Right lobe of liver (tissue), 4 donors: ENCODE measurements around the gene CTTN.

ENCODE experiments used
- POLR2A ChIP-seq: fragments of 450-650 bp; IDR thresholded peaks from one replicate; pipeline ENCODE4 v1.6.1; 2017; ENCODE audit warnings: antibody characterized with exemption, mild to moderate bottlenecking
- TF ChIP-seq, protein P1 (sequence below), 4 donors: fragments of 200-600 bp in 3 of 4; fragments of 450-650 bp in 1 of 4; IDR thresholded peaks; one replicate each; pipeline versions ENCODE4 v1.5.1 to v1.8.0; 2016 to 2022; ENCODE audit warnings: antibody characterized with exemption in 4 of 4, mild to moderate bottlenecking in 2 of 4
- donor health status: DM: no; HTN: no; CAD: no.
- donor health status: DM: no; HTN: no; CAD: no.
- donor health status: DM: no; HTN: yes; CAD: no.

DNA sequence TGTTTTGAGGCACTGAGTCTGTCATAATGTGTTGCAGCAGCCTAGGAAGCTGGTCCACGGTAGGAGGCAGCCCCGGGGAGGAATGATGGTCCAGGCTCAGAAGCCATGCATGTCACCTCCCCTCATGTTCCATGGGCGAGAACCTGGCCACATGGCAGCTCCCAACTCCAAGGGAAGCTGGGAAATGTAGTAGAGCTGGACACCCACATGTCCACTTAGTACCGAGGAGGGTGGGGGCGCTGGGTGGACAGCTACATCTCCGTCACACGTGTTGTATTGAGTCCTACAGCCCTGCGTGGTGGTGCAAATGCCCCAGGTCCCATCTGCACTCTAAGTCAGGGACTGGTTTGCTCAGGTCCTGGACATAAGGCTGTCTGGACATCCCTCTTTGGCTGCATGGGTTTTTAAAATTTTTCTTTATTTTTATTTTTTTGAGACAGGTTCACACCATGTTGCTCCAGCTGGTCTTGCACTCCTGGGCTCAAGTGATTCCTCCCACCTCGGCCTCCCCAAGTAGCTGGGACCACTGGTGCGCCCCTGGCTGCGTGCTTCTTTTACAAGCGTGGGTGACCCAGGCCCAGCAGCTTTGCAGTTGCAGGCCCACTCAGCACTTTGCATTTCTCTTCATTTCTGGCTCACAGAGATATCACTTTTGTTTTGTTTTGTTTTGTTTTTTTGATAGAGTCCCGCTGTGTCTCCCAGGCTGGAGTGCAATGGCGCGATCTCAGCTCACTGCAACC is 3.9 kb upstream of the CTTN start:
- TF ChIP-seq, protein P1, sequence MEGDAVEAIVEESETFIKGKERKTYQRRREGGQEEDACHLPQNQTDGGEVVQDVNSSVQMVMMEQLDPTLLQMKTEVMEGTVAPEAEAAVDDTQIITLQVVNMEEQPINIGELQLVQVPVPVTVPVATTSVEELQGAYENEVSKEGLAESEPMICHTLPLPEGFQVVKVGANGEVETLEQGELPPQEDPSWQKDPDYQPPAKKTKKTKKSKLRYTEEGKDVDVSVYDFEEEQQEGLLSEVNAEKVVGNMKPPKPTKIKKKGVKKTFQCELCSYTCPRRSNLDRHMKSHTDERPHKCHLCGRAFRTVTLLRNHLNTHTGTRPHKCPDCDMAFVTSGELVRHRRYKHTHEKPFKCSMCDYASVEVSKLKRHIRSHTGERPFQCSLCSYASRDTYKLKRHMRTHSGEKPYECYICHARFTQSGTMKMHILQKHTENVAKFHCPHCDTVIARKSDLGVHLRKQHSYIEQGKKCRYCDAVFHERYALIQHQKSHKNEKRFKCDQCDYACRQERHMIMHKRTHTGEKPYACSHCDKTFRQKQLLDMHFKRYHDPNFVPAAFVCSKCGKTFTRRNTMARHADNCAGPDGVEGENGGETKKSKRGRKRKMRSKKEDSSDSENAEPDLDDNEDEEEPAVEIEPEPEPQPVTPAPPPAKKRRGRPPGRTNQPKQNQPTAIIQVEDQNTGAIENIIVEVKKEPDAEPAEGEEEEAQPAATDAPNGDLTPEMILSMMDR (IDR thresholded peaks at IDR 0.05): no peak
- TF ChIP-seq POLR2A: no peak
